ENCODE data around the gene CMPK2.

CMPK2 gene

DNA sequence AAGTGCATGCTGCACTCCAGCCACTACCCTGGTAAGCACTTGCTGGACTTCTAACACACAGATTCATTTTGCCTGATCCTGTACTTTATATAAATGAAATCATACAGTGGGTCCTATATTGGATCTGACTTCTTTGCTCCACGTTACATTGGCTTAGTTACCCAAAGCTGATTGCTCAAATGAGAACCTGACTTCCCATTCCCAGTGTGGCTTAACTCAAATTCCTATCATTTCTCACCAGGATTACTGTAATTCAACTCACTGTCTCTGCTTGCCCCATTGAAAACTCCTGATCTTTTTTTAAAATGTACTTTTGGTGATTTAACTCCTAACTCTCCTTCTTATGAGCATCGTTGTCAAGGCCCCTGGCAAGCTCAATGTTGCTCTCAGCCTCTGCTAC lies 13.3 kb upstream of the CMPK2 start:
- H3K4me3 ChIP-seq (replicated peaks; ENCODE audit: low read depth, low read length) = no peak overlapping the region
- no peak for TF ChIP-seq CTCF (IDR thresholded peaks at IDR 0.05; ENCODE audit: low read length, missing control alignments)
- no peak for DNase-seq (ENCODE audit: low read depth)

DNA sequence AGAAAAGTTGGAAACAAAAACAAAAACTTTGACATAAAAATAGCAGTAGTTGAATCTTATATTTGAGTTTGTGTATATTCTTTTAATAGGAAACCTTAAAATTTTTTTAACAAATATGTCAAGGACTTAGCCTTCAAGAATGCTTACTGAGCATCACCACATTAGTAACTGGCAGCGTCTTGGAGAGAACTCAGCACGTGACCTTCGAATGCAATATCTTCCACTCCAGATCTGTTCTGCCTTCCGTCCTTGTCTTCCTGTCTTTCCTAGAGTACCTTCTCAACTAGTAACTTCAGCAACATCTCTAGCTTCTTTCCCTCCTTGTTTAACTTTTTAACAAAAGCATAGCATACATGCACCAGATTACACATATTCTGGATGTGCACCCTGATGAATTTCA lies 12.8 kb upstream of the CMPK2 start:
- H3K4me3 ChIP-seq (replicated peaks; ENCODE audit: low read depth, low read length) = no peak overlapping the region
- no peak for TF ChIP-seq CTCF (IDR thresholded peaks at IDR 0.05; ENCODE audit: low read length, missing control alignments)
- no peak for DNase-seq (ENCODE audit: low read depth)

DNA sequence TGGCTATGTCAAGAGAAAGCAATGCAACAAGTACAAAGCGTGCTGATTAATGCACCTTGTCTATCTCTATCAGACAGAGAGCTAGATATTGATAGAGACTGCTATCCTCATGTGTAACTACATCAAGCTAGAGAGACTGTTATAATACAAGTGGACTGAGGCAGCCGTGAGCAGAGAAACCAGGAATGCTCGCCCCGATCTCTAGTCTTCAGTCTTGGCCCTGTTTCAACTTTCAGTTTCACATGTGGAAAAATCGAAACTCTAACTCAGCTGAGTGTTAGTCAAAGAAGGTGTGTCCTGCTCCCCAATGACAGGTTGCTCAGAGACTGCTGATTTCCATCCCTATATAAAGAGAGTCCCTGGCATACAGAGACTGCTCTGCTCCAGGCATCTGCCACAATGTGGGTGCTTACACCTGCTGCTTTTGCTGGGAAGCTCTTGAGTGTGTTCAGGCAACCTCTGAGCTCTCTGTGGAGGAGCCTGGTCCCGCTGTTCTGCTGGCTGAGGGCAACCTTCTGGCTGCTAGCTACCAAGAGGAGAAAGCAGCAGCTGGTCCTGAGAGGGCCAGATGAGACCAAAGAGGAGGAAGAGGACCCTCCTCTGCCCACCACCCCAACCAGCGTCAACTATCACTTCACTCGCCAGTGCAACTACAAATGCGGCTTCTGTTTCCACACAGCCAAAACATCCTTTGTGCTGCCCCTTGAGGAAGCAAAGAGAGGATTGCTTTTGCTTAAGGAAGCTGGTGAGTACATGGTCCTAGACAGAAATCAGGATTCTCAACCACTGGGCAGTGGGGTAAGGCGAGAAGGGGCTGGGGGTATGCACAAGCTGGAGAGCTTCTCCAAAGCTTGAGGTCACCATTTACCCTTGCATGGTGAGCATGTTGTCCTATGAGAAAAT lies 11.9 kb upstream of the CMPK2 start, which contains the start of gene RSAD2:
Gene RSAD2, plus strand, starts transcription at position 376 of the 903 bp plus-strand sequence. Its CDS starts 24 bp downstream, at position 400.
- peak; percentile 11 for DNase-seq (ENCODE audit: low read depth)
- H3K4me3 ChIP-seq (replicated peaks; ENCODE audit: low read depth, low read length) = peak within 1 kb of the TSS; percentile 23
- TF ChIP-seq CTCF (IDR thresholded peaks at IDR 0.05; ENCODE audit: low read length, missing control alignments) = no peak

GRCh38 chr2:6876309-6876708 lies 10.6 kb upstream of the CMPK2 start:
- DNase-seq (ENCODE audit: low read depth) = no peak
- TF ChIP-seq CTCF (IDR thresholded peaks at IDR 0.05; ENCODE audit: low read length, missing control alignments) = no peak
- no peak overlapping the region for H3K4me3 ChIP-seq (replicated peaks; ENCODE audit: low read depth, low read length)

DNA sequence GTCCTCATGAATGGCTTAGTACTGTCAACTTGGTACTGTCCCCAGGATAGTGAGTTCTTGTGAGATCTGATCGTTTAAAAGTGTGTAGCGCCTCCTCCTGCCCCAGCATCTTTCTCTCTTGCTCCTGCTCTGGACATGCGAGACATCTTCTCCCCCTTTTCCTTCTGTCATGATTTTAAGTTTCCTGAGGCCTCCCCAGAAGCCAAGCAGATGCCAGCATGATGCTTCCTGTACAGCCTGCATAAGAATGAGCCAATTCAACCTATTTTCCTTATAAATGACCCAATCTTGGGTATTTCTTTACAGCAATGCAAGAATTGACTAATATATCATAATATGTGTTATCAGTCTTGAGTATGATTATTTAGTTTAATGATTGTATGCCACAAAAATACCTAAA lies 8.3 kb upstream of the CMPK2 start:
- DNase-seq (ENCODE audit: low read depth) = no peak
- no peak for TF ChIP-seq CTCF (IDR thresholded peaks at IDR 0.05; ENCODE audit: low read length, missing control alignments)
- no peak overlapping the region for H3K4me3 ChIP-seq (replicated peaks; ENCODE audit: low read depth, low read length)

DNA sequence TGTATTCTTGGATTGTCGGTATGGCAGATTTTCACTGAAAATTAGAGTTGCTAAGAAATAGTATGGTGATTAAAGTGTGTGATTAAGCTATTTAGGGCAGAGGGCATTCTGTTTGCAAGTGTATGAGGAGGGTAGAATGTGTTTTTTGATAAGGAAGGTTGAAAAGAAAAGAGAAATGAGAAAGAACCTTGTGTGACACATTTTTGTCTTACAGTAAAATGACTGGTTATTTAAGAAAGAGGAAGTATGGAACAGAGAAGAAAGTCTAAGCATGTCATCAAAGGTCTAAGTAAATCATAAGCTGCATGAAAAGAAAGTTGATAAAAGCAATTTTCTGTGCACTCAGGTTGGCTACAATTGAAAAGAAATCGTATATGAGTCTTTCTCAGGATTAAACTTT lies 6.7 kb upstream of the CMPK2 start:
- DNase-seq (ENCODE audit: low read depth) = no peak
- no peak for TF ChIP-seq CTCF (IDR thresholded peaks at IDR 0.05; ENCODE audit: low read length, missing control alignments)

DNA sequence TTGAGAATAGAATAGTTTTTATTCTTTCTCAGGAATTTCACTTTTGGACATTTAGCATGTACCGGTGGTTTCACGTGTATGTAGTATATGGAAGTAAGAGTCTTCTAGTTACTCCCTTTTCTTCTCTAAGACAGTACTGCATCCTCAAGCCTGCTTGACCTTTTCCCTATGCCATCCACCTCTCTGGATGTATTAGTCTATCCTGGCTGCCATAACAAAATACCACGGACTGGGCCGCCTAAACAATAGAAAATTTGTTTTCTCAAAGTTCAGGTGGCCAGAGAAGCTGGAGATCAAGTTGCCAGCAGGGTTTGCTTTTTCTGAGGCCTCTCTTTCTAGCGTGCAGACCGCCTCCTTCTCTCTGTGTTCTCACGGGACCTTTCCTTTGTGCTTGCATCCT lies 1.3 kb upstream of the CMPK2 start:
- TF ChIP-seq CTCF (IDR thresholded peaks at IDR 0.05; ENCODE audit: low read length, missing control alignments) = no peak
- DNase-seq (ENCODE audit: low read depth) = no peak
- no peak overlapping the region for H3K4me3 ChIP-seq (replicated peaks; ENCODE audit: low read depth, low read length)

More for the DNA sequence above, 6.7 kb upstream of the CMPK2 start:
- no peak overlapping the region for H3K4me3 ChIP-seq (replicated peaks; ENCODE audit: low read depth, low read length)
